ENCODE results near the gene DNAJC7. TPM values are rescaled to one million over a fixed set of nuclear protein-coding genes. Genes with fewer than 3 reads are reported as not detected.
"Not testable (repeated sequence)": the region's sequence is repeated elsewhere in the genome, so short reads cannot be mapped to it uniquely, and the experiment has no call there.

The DNAJC7 gene
- total RNA-seq, 1 donor from 2014 or later: 121 TPM

GRCh38 chr17:41937970-41938954 lies 79.0 kb downstream of the DNAJC7 start:
- no peak for DNase-seq
- Mint-ChIP-seq H3K36me3 (ENCODE audit: low read depth) (no peaks in the 10 kb centered on the region), H3K27ac (no peak overlapping the region), H3K27me3 (no peaks in the 10 kb centered on the region), H3K4me3 (no peak overlapping the region), H3K9me3 (no peaks in the 10 kb centered on the region), H3K4me1 (no peaks in the 10 kb centered on the region)
- intact Hi-C loops (cut with micrococcal nuclease): no loop called here

GRCh38 chr17:41935641-41936040 lies 81.6 kb downstream of the DNAJC7 start:
- Mint-ChIP-seq H3K4me1 (peaks cover 9% of the 10 kb centered on the region), H3K27me3 (no peaks in the 10 kb centered on the region)
- DNase-seq: no peak

GRCh38 chr17:41932816-41933389 lies 84.3 kb downstream of the DNAJC7 start:
- Mint-ChIP-seq H3K27me3 (no peaks in the 10 kb centered on the region), H3K9me3 (no peaks in the 10 kb centered on the region), H3K4me1 (peaks cover 27% of the 10 kb centered on the region), H3K4me3 (peak overlapping the region; percentile 45), H3K36me3 (ENCODE audit: low read depth) (peaks cover 9% of the 10 kb centered on the region), H3K27ac (peak overlapping the region; percentile 69)
- intact Hi-C loops (cut with micrococcal nuclease): no loop called here
- peak; percentile 67 for DNase-seq

More at GRCh38 chr17:41935641-41936040, 81.6 kb downstream of the DNAJC7 start:
- intact Hi-C loops (cut with micrococcal nuclease): no loop called here
- Mint-ChIP-seq H3K27ac (no peak overlapping the region), H3K9me3 (no peaks in the 10 kb centered on the region), H3K4me3 (no peak overlapping the region), H3K36me3 (ENCODE audit: low read depth) (no peaks in the 10 kb centered on the region)

- H3K9me3 Mint-ChIP-seq; H3K27me3 Mint-ChIP-seq; H3K27ac Mint-ChIP-seq; DNase-seq; intact Hi-C loops (cut with micrococcal nuclease): not testable (repeated sequence)
- Mint-ChIP-seq H3K36me3 (ENCODE audit: low read depth) (peaks cover 11% of the 10 kb centered on the region), H3K4me1 (peaks cover 27% of the 10 kb centered on the region), H3K4me3 (peak overlapping the region; percentile 39)
These were observed 85.5 kb downstream of the DNAJC7 start for GRCh38 chr17:41931715-41932114.

GRCh38 chr17:41930833-41931156 lies 86.4 kb downstream of the DNAJC7 start:
- H3K27ac Mint-ChIP-seq: peak overlapping the region; percentile 96
- H3K27me3 Mint-ChIP-seq, DNase-seq, H3K9me3 Mint-ChIP-seq: not testable (repeated sequence)
- H3K36me3 Mint-ChIP-seq (ENCODE audit: low read depth): peaks cover 11% of the 10 kb centered on the region
- peak overlapping the region; percentile 95 for H3K4me3 Mint-ChIP-seq
- H3K4me1 Mint-ChIP-seq: peaks cover 28% of the 10 kb centered on the region
- intact Hi-C loops (cut with micrococcal nuclease): loop anchor here (1.0 kb wide), 3 partner anchors 11 to 242 kb away; partner anchors contain the start of genes CNP and EIF1

GRCh38 chr17:41930009-41930832 lies 87.0 kb downstream of the DNAJC7 start, which contains the start of gene ODAD4:
Gene ODAD4 (plus strand): TSS chr17:41930617. CDS start chr17:41930724, 107 bp downstream.
- intact Hi-C loops (cut with micrococcal nuclease): loop anchor here (1.0 kb wide), 3 partner anchors 11 to 242 kb away; partner anchors contain the start of genes CNP and EIF1
- Mint-ChIP-seq H3K4me1 (peaks cover 31% of the 10 kb centered on the region), H3K9me3 (no peaks in the 10 kb centered on the region), H3K27me3 (no peaks in the 10 kb centered on the region), H3K27ac (peak within 1 kb of the TSS; percentile 96), H3K4me3 (peak within 1 kb of the TSS; percentile 95), H3K36me3 (ENCODE audit: low read depth) (peaks cover 11% of the 10 kb centered on the region)
- peak; percentile 99 for DNase-seq

GRCh38 chr17:41928693-41929251 lies 88.5 kb downstream of the DNAJC7 start:
- peaks cover 11% of the 10 kb centered on the region for H3K36me3 Mint-ChIP-seq (ENCODE audit: low read depth)
- intact Hi-C loops (cut with micrococcal nuclease): no loop called here
- H3K9me3 Mint-ChIP-seq: no peaks in the 10 kb centered on the region
- DNase-seq: no peak
- H3K27ac Mint-ChIP-seq: peak overlapping the region; percentile 96
- no peaks in the 10 kb centered on the region for H3K27me3 Mint-ChIP-seq
- H3K4me1 Mint-ChIP-seq: peaks cover 31% of the 10 kb centered on the region
- peak overlapping the region; percentile 95 for H3K4me3 Mint-ChIP-seq

Other genes starting within 250 kb of the DNAJC7 start
- gene JUP, start 230.7 kb downstream of the DNAJC7 start, total RNA-seq: 0.14 and 0.24 TPM in 2 replicates
- 4.1 and 5.9 TPM in 2 replicates for gene P3H4, start 205.5 kb downstream of the DNAJC7 start, total RNA-seq
- 0.31 and 0.47 TPM in 2 replicates for gene FKBP10, start 204.4 kb downstream of the DNAJC7 start, total RNA-seq
- 46.2 and 47.3 TPM in 2 replicates for gene NT5C3B, start 181.2 kb downstream of the DNAJC7 start, total RNA-seq
- not detected in 2 replicates for gene KLHL10, start 179.6 kb downstream of the DNAJC7 start, total RNA-seq
- gene KLHL11, start 152.0 kb downstream of the DNAJC7 start, total RNA-seq: 22.6 and 22.8 TPM in 2 replicates
- 225 and 229 TPM in 2 replicates for gene ACLY, start 98.5 kb downstream of the DNAJC7 start, total RNA-seq
- gene ODAD4, start 86.8 kb downstream of the DNAJC7 start, total RNA-seq: 0.63 and 0.76 TPM in 2 replicates
- 81.6 and 84.1 TPM in 2 replicates for gene CNP, start 50.6 kb downstream of the DNAJC7 start, total RNA-seq
- gene NKIRAS2, start 2.7 kb upstream of the DNAJC7 start, total RNA-seq: 29.5 and 30.3 TPM in 2 replicates
- gene C17orf113, start 33.2 kb upstream of the DNAJC7 start, total RNA-seq: 0.05 and 0.07 TPM in 2 replicates
- gene ZNF385C, start 81.0 kb upstream of the DNAJC7 start, total RNA-seq: 0.16 TPM in 1 of 2 replicates, not detected in the other
- 22.9 and 25.8 TPM in 2 replicates for gene DHX58, start 95.3 kb upstream of the DNAJC7 start, total RNA-seq
- 76.6 and 77.4 TPM in 2 replicates for gene KAT2A, start 103.9 kb upstream of the DNAJC7 start, total RNA-seq
- gene HSPB9, start 105.4 kb upstream of the DNAJC7 start, total RNA-seq: not detected in 2 replicates
- 55.8 and 64.6 TPM in 2 replicates for gene RAB5C, start 137.6 kb upstream of the DNAJC7 start, total RNA-seq
- gene KCNH4, start 163.7 kb upstream of the DNAJC7 start, total RNA-seq: 1.6 and 2.3 TPM in 2 replicates
- gene HCRT, start 168.0 kb upstream of the DNAJC7 start, total RNA-seq: not detected in 2 replicates
- gene GHDC, start 177.1 kb upstream of the DNAJC7 start, total RNA-seq: 14.4 and 17.5 TPM in 2 replicates